Right cardiac atrium (tissue), 5 donors: Measurements from ENCODE around the gene RAB21. TPM values are rescaled to one million over a fixed set of nuclear protein-coding genes. Genes with fewer than 3 reads are reported as not detected.
"Not testable (repeated sequence)": the region's sequence is repeated elsewhere in the genome, so short reads cannot be mapped to it uniquely, and the experiment has no call there.

Experiments
- ATAC-seq, 2 donors: fragments of 200-7000 bp; cut with Tn5 transposase; one replicate each; pipeline versions ENCODE4 v1.8.0 to v1.9.1; 2020; ENCODE audit warnings: moderate library complexity in 2 of 2, mild to moderate bottlenecking in 1 of 2
- DNase-seq, 3 donors: peaks; one replicate each; pipeline ENCODE4 v3.0.0-alpha.2; 2020
- H3K27ac ChIP-seq: one replicate; pipeline ENCODE4 v1.5.1; 2013; ENCODE audit warnings: mild to moderate bottlenecking, low read length, control low read depth, moderate library complexity
- H3K27me3 ChIP-seq: one replicate; pipeline ENCODE4 v1.6.1; 2013; ENCODE audit not compliant: control insufficient read depth, insufficient read depth
- H3K4me1 ChIP-seq: one replicate; pipeline ENCODE4 v1.6.1; 2013; ENCODE audit warnings: low read length; ENCODE audit not compliant: control insufficient read depth, insufficient read depth
- H3K4me3 ChIP-seq: one replicate; pipeline ENCODE4 v1.5.1; 2013; ENCODE audit warnings: low read length, control low read depth
- H3K9me3 ChIP-seq: one replicate; pipeline ENCODE4 v1.6.1; 2013; ENCODE audit warnings: low read length; ENCODE audit not compliant: control insufficient read depth
- WGBS: extraction: QIAGEN DNeasy Blood & Tissue Kit; methylation state at CpG from one replicate; pipeline ENCODE4 v1.1.7; 2013; 5-methylcytosine and 5-hydroxymethylcytosine counted together
- intact Hi-C, 4 donors: fragments of 100-400 bp; cut with DNase I; formaldehyde crosslinking; loops; one replicate each; pipeline versions ENCODE4 v1.11.0 to v1.14.0; 2022 to 2023
- polyA plus RNA-seq: library from polyadenylated mRNA; stranded (reverse); fragments of 200-250 nt; gene quantifications from one replicate; pipeline ENCODE4 v1.2.3, GENCODE V29; 2013
- total RNA-seq, 4 donors: library from RNA; stranded (reverse); fragmentation: NEBNext Ultra II Directional; extraction: Animal tissue kit (Norgen Biotek cat#: 25700); gene quantifications; one replicate each; pipeline ENCODE4 v1.2.1, GENCODE V29; 2021
- donor health status: healthy with polysubstance abuse.
- donor health status: DM: no; HTN: yes; CAD: no.
- donor health status: DM: no; HTN: no; CAD: no.
- donor health status: DM: no; HTN: yes; CAD: no; lungs with severe emphysema.
- donor health status: DM: yes; HTN: yes; CAD: no.

RAB21 gene
- total and polyA plus RNA-seq, 5 donors, result 51.1 to 152 (median 133) TPM

DNA sequence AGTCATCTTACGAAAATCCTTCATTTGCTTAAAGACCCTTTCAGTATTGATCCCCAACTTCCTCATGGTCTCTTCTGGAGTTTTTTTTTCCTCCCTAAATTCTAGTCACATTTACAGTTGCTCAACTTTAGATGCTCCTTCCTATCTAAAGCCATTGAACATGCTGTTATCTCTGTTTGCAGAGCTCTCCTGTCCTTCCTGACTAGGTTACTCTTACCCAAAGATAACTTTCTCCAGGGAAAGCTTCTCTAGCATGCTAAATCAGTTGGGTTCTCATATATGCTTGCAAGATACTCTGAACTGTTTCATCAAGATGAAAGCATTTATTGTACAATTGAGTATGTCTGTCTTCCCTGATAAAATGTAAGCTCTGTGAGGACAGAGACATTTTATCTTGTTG is 1.8 kb upstream of the RAB21 start:
- intact Hi-C loops, result loop anchor here in 3 of 4 donors (10.0 kb wide), 3 partner anchors 68 to 338 kb away; partner anchors contain the start of genes THAP2 (in 2 of the 3), ZFC3H1 (in 2 of the 3) and TMEM19 (in 1 of the 3)
- DNase-seq, result no peak
- Histone ChIP-seq H3K4me3 (no peak overlapping the region), H3K27me3 (no peaks in the 10 kb centered on the region), H3K27ac (no peak overlapping the region), H3K9me3 (no peaks in the 10 kb centered on the region), H3K4me1 (no peaks in the 10 kb centered on the region)
- 73% methylated on average over 1 of the region's 1 CpG for WGBS
- ATAC-seq, result no peak

DNA sequence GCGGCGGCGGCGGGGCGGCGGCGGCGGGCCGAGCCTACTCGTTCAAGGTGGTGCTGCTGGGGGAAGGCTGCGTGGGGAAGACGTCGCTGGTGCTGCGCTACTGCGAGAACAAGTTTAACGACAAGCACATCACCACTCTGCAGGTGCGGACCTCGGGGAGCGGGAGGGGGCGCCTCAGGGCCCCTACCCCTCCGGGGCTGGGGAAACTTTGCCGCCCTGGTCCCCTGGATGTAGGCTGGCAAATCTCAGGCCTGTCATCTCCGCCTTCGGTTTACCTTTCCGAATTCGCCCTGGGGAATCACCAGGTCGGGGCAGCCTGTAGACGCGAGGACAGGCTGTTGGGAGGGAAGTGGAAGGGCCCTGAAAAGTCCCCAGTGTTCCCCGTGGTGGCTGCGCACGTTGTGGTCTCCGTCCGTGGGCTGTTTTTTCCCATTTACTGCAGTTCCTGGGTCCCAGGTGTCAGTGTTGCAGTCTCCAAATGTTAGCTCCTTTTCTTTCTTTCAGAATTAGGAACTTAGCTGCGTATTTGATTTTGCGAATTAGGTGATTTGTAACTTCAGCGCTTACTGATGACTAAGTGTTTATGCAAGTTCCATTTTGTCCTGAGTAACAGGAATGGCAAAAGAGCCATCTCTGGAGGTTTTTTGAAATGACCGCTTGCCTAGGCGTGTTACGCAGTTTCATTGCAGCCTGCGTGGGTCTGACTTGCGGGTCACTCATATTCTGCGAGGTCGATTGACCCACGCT is 656 bp downstream of the RAB21 start:
- Histone ChIP-seq H3K4me3 (peak overlapping the region; percentile 92), H3K9me3 (no peaks in the 10 kb centered on the region), H3K27me3 (no peaks in the 10 kb centered on the region), H3K4me1 (no peaks in the 10 kb centered on the region), H3K27ac (peak overlapping the region; percentile 98)
- under 1% methylated on average over 45 of the region's 45 CpGs for WGBS
- ATAC-seq, result peak; percentile 20 to 34
- DNase-seq, result peak in 2 of 3 donors; percentile 35 to 49
- intact Hi-C loops, result loop anchor here in 3 of 4 donors (10.0 kb wide), 3 partner anchors 71 to 341 kb away; partner anchors contain the start of genes THAP2 (in 2 of the 3), ZFC3H1 (in 2 of the 3) and TMEM19 (in 1 of the 3)

DNA sequence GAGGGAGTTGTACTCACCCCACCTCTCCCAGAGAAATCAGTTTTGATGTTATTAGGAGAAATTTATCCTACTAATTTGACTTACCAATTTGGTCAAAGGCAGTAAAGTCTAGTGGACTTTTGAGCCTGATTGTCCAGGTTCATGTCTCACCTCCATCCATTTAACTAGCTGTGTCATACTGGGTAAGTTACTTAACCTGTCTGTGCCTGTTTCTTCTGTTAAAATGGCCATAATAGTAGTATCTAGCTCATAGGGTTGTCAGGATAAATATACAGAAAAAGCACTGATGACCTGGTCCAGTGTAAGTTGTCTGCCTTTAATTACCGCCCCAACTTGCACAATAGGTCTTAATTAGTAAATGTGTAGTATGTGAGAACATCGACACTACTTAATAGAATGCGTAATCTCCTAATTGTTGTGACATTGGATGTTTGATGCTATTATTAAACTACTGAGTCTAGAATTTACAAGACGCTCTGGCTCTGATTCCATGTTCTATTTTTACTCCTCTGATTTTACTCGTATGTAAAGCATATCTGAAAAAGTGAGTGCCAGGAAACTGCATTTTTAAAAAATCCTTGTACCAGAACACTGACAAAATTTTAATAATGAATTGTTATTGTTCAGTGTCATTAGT is 1.5 kb downstream of the RAB21 start:
- no peaks in the 10 kb centered on the region for H3K4me1 ChIP-seq
- peak; percentile 8 to 14 for ATAC-seq
- intact Hi-C loops, result loop anchor here in 3 of 4 donors (10.0 kb wide), 3 partner anchors 71 to 341 kb away; partner anchors contain the start of genes THAP2 (in 2 of the 3), ZFC3H1 (in 2 of the 3) and TMEM19 (in 1 of the 3)
- no peak for DNase-seq
- no peaks in the 10 kb centered on the region for H3K27me3 ChIP-seq
- no peaks in the 10 kb centered on the region for H3K9me3 ChIP-seq
- peak overlapping the region; percentile 92 for H3K4me3 ChIP-seq
- peak overlapping the region; percentile 98 for H3K27ac ChIP-seq
- WGBS, result 17% methylated on average over 5 of the region's 5 CpGs

DNA sequence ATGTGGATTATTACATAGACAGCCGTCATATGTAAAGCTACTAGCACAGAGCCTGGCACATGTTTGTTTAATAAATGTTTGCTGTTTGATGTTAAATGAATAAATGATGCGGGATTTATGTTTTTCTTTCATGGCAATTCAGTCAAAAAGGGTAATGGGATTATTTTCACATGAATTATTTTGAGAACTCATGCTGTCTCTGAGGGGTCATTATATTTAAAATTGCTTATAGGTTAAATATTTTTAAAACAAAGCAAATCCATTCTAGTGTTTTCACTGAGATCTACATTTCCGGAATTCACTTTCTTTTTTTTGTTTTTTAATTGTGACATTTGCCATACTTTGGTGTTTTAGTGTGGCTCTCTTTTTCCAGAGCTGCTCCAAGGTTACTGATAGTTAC is 5.3 kb downstream of the RAB21 start:
- Histone ChIP-seq H3K4me1 (no peaks in the 10 kb centered on the region), H3K27ac (no peak overlapping the region), H3K27me3 (no peaks in the 10 kb centered on the region), H3K9me3 (no peaks in the 10 kb centered on the region), H3K4me3 (no peak overlapping the region)
- ATAC-seq (no peak), DNase-seq (no peak)
- intact Hi-C loops, result loop anchor here in 3 of 4 donors (10.0 kb wide), 3 partner anchors 75 to 345 kb away; partner anchors contain the start of genes THAP2 (in 2 of the 3), ZFC3H1 (in 2 of the 3) and TMEM19 (in 1 of the 3)
- 97% methylated on average over 3 of the region's 3 CpGs for WGBS

DNA sequence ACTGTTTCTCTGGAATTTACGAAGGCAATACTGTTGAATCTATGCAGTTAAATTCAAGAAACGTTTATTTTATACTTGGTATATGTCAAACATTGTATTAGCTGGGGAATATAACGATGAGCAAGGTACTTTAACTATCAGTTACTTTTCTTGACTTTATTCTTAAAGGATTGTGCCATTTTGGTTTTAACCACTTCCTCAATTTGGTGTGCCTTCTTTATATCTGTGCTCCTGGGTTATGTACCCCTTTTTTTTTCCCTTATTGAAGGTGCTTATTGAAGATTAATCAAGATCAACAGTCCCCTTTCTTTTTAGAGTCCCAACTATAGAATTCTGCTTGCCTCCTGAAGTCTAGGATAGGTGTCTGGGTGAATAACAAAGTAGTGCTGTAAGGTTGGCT is 5.8 kb downstream of the RAB21 start:
- ATAC-seq (no peak), DNase-seq (no peak)
- intact Hi-C loops, result no loop called here
- Histone ChIP-seq H3K4me1 (no peaks in the 10 kb centered on the region), H3K9me3 (no peaks in the 10 kb centered on the region), H3K27me3 (no peaks in the 10 kb centered on the region), H3K27ac (no peak overlapping the region), H3K4me3 (no peak overlapping the region)
- 96% methylated on average over 3 of the region's 3 CpGs for WGBS

GRCh38 chr12:71761354-71761753 is 6.7 kb downstream of the RAB21 start:
- H3K9me3 ChIP-seq, H3K4me3 ChIP-seq, DNase-seq, H3K27ac ChIP-seq, H3K27me3 ChIP-seq, intact Hi-C loops, H3K4me1 ChIP-seq, ATAC-seq: not testable (repeated sequence)
- 100% methylated on average over 1 of the region's 1 CpG for WGBS

DNA sequence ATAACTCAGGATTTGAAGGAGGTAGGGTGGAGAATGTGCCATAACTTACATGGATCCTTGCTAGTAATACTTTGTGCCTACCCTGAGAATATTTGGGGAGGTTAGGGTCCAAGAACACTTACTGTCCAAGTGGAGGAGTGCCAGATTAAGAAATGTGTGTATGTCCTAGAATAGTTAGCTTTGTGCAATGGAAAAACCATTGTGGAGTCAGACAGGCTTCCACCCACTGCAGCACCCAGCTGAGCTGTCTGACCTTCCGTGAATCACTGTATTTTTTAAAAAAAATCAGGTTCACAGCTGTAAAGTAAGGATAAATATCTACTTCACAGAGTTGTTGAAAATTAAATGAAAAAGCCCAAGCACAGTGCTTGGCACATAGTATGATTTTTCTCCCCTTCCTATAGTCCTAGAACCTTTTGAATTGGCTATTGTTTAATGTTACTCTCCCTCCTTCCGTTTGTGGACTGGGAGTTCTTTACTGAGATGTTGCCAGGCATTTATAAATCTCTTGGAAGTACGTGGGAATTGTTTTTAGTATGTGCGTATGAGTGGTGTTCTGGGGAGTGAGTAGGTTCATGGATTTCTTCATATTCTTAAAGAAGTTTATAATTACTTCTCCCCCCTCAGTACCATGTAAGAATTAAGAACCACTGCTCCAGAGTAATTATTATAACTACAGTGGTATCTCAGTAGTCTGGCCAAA is 9.2 kb downstream of the RAB21 start:
- H3K4me1 ChIP-seq, result peaks cover under 1% of the 10 kb centered on the region
- no peaks in the 10 kb centered on the region for H3K27me3 ChIP-seq
- peak in 1 of 2 donors; percentile 74 for ATAC-seq
- 52% methylated on average over 4 of the region's 4 CpGs for WGBS
- H3K27ac ChIP-seq, result no peak overlapping the region
- DNase-seq, result no peak
- intact Hi-C loops, result no loop called here
- no peaks in the 10 kb centered on the region for H3K9me3 ChIP-seq
- no peak overlapping the region for H3K4me3 ChIP-seq

DNA sequence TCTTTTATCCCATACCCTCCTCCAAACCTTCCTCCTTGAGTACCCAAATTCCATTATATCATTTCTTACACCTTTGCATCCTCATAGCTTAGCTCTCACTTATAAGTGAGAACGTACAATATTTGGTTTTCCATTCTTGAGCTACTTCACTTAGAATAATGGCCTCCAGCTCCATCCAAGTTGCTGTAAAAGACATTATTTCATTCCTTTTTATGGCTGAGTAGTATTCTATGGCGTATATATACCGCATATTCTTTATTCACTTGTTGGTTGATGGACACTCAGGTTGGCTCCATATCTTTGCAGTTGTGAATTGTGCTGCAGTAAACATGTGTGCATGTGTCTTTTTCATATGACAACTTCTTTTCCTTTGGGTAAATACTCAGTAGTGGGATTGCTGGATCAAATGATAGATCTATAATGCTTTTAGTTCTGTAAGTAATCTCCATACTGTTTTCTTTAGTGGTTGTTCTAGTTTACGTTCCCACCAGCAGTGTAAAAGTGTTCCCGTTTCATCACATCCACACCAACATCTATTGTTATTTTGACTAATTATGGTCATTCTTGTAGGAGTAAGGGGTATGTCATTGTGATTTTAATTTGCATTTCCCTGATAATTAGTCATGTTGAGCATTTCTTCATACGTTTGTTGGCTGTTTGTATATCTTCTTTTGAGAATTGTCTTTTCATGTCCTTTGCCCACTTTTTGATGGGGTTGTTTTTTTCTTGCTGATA is 10.1 kb downstream of the RAB21 start:
- Histone ChIP-seq H3K4me1 (peaks cover 2% of the 10 kb centered on the region), H3K27me3 (no peaks in the 10 kb centered on the region), H3K9me3 (no peaks in the 10 kb centered on the region), H3K27ac (no peak overlapping the region), H3K4me3 (no peak overlapping the region)
- intact Hi-C loops, result no loop called here
- WGBS, result 92% methylated on average over 6 of the region's 6 CpGs
- no peak for ATAC-seq
- no peak for DNase-seq

DNA sequence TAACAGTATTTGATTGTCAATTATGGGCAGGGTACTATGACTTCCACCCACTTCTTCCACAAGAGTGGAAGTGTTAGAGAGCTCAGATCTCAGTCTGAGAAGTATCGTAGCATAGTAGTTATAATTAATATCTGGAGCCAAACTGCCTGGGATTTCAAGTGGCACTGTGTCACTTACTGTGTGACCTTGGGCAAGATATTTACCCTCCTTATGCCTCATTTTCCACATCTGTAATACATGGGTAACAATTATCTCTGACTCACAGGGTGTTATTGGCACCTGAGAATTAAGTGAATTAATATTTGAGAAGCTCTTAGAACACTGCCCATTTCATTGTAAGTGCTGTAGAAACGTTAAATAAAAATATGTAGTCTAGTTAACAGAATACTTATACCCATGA is 11.5 kb downstream of the RAB21 start:
- no peak overlapping the region for H3K4me3 ChIP-seq
- no peak for DNase-seq

GRCh38 chr12:71767183-71767582 is 12.5 kb downstream of the RAB21 start:
- ATAC-seq, result no peak

More for the DNA sequence above, 11.5 kb downstream of the RAB21 start:
- 67% methylated on average over 2 of the region's 2 CpGs for WGBS
- no peaks in the 10 kb centered on the region for H3K27me3 ChIP-seq
- peaks cover 4% of the 10 kb centered on the region for H3K4me1 ChIP-seq
- H3K27ac ChIP-seq, result no peak overlapping the region
- no peak for ATAC-seq
- intact Hi-C loops, result no loop called here
- H3K9me3 ChIP-seq, result no peaks in the 10 kb centered on the region

More at GRCh38 chr12:71767183-71767582, 12.5 kb downstream of the RAB21 start:
- Histone ChIP-seq H3K27me3 (no peaks in the 10 kb centered on the region), H3K27ac (no peak overlapping the region), H3K4me1 (peaks cover 4% of the 10 kb centered on the region), H3K4me3 (no peak overlapping the region), H3K9me3 (no peaks in the 10 kb centered on the region)
- WGBS, result 88% methylated on average over 5 of the region's 5 CpGs
- intact Hi-C loops, result no loop called here
- no peak for DNase-seq
